Measurements from ENCODE around the gene PCDH12.

The PCDH12 gene

DNA sequence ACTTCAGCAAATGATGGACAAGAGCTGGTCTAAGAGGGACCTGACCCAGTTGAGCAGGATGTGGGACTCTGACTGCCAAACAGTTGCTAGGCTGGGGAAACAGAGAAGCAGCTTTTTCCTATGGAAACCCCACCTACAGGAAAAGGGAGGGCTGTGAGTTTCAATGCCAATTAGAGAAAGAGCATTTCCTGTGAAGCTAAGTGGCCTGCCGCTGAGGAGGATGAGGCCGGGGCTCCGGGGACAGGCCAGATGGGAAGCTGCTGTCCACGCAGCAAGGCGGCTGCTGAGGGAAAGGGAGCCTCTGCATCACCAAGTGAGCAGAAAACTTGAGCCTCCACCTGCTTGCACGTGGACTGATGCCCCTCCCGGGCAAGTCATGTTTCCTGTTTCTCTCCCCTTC, at the start of gene PCDH12:
TSS of gene PCDH12 (minus strand) at position 90 of the 400 bp plus-strand sequence. CDS start 351 bp downstream, outside the sequence.
- no peak for DNase-seq (ENCODE audit: low spot score)

DNA sequence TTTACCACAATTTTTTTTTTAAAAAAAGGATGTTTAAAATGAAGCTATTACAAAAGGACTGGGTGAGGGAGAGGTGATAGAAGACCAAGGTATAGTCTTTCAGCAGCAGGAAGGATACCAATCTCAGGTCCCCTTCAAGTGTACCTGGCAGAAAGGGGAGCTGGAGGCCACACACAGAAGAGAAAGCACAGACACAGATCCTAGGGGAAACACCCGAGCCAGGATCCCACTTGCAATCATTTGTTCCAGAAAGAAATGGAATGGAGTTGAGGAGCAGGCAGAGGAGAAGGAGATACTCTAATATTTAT, 49.2 kb upstream of the PCDH12 start:
- no peak for DNase-seq (ENCODE audit: low spot score)

DNA sequence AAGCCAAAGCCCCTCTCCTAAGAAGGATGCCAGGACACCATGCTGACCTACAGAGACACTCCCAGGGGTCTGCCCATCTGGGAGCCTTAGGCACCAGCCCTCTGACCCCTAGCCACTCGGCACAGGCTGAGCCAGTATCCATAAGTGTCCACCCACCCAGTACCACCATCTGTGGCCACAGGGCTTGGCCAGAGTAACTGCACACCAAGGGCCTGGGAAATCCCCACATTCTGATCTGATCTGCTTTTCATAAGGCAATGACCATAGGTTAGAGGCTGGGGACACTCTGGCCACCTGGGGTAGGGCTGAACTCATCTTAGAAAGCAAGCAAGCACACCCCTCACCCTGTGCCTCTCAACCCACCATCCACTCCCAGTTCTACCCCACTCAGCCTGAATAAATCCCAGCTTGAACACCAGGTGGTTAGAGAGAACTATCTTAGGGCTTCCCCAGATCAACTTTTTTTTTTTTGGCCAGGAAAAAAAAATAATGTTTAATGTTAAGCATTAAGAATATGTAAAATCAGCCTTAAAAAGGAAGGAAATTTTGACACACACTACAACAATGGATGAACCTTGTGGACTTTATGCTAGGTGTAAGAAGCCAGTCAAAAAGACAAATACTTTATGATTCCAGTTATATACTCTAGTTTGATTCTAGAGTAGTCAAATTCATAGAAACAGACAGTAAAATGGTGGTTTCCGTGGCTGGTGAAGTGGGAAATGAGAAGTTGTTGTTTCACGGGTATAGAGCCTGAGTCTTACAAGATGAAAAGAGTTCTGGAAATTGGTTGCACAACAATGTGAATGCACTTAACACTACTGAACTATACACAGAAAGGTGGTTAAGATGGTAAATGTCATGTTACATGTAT, 48.6 kb upstream of the PCDH12 start:
- no peak for DNase-seq (ENCODE audit: low spot score)

DNA sequence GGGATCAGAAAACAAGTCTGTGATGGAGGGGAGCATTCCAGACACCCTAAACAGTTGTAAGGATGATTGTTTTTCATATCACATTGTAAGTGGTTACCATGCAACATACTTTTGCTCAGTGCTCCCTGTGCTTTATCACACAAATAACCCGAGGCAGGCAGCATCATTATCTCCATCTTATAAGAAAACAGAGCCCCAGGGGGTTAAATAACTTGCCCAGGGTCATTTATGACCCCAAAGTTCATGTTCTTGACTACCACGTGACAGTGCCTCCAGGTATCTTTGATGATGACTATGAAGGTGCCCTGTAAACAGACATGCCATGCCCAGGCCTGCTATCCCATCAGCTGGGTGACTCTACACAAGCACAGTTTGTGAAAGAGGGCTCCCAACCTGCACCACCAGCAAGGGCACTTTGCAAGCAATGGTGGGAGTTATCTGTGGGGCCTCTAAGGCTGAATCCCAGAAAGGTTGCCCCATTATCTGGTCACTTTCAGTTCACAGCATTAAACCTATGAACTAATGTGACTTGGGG, 45.3 kb upstream of the PCDH12 start:
- DNase-seq (ENCODE audit: low spot score): no peak

DNA sequence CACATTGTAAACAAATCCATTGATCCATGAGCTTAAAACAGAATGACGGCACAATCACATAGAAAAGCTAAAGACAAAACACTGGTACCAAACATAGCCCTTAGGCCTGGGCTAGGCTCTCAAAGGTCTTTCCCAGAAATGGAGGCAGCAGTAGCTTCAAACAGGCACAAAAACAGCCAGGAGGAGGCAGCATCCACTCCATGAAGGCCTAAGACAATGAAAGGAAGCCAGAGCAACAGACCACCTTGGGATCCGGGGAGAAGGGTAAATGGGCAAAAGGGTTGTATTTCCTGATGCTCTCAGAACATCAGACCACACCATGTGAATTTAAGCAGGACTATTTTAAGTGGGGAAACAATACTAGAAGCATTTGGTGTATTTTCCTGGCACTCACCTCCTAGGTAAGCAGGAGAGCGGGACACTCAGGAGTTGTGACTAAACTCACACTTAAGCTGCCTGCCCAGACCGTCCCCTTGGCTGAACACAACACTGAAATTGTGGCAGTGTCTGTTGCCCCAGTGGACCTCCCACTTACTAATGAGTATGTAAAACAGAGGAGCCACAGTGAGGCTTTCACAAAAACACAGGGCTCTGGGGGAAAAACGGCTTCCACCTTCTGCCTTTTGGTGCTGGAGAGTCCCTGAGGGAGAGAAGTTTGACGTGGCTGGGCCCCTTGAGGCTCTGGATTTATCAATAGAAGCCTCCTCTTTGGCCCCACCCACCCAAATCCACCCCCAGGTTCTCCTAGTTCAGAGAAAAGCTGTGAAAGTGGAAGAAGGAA, 42.9 kb upstream of the PCDH12 start:
- DNase-seq (ENCODE audit: low spot score): no peak

DNA sequence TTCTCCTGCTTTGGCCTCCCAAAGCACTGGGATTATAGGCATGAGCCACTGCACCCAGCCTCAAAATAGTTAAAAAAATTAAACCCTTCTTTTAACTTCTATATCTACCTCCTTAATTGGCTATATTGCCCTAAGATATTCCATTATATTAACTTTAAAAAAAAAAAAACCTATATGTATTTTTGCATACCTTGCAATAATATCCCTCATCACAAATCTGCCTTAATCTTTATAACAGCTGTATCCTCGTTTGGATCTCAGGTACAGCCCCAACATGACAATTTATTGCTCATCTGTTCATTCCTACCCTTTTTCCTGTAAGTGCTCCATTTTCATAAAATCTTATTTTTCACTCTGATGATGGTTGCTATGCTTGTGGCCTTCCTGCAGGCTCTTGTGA, 42.2 kb upstream of the PCDH12 start:
- DNase-seq (ENCODE audit: low spot score): no peak

DNA sequence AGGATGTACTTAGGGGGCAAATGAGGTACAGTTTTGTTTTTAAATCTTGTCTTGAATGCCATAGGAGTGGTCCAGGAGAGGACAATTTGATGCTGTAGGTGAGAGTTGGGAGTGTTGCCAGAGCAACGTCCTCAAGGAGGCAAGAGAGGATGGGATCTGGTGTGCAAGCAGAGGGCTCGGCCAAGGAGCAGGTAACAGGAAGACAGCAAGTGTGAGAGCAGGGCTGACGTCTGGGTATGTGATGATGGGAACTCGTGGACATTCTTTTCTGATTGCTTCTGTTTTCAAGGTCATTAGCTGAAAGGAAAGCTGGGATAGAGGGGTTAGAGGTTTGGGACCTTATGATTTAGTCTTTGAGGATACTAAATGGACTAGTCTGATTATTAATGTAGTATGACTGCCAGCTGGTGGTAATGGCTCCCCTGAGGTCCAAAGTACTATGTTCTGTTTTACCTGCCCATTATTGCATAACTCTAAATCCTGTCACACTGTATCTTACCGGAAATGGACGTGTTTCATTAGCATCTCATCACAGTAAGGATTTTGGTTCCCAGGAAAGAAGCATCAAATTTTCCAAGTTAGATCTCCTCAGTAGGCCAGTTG, 39.5 kb upstream of the PCDH12 start:
- no peak for DNase-seq (ENCODE audit: low spot score)

DNA sequence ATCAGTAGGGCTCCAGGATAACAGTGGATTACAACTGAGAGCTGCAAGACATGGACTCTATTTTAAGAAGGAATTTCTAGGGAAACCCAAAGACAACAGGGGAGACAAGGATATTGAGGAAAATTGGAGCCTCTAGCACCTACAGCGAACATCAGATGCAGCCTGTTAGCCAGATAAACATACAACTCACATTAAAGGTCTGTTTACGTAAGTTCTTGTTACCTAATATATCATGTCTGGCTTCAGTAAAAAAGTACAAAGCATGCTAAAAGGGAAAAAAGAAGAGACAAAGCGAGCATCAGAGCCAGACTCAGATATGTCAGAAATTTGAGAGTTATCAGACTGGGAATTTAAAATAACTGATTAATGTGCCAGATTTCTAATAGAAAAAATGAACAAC, 37.7 kb upstream of the PCDH12 start:
- DNase-seq (ENCODE audit: low spot score): no peak

DNA sequence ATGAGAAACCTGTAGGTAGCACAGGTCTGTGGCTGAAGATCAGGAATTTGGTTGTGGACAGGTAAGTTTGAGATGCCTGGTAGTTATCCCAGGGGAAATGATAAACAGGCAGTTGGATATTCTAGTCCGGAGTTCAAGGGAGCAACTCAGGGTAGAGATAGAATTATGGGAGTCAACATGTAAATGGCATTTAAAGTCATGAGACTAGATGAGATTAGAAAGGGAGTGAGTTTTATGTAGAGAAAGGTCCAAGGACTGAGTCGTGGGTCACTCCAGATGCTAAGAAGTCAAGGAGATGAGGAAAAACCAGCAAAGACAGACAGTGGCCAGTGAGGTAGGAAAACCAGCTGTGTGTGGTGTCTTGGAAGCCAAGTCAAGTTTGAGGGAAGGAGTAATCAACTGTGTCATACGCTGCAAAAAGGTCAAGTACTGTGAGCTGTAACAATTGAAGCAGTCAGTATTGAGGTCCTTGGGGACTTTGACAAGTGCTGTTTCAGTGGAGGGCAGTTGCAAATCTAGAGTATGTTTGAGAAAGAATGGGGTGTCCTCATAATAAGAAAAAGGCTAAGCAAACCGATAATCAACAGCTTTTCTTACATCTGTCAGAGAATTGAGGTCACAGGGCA, 36.6 kb upstream of the PCDH12 start:
- no peak for DNase-seq (ENCODE audit: low spot score)

DNA sequence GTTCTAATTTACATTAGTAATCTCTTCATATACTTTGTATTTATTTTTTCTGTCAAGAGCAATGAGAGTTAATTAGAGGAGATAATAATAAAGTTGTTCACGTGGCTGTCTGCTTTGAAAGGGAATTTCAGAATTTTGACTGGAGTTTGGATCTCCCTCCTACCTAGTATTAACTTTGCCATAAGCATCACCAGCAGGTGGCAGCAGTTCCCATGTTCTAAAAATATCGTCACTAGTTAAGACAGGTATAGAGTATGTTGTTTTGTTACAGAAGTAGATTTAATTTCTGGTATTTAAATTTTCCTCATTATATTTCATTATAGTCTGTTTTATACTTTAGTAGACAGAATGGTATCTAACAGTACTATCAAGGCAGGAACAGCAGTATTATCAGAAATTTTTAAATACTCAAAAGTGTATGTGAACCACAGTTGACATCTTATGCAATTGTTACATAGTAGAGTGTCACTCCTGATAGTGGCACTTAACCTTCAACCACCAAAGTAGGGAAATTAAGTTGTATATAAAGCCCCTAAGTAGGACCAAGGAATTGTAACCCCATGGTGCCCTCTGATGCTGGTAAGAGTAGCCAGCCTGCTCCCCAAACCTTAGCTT, 34.5 kb upstream of the PCDH12 start:
- DNase-seq (ENCODE audit: low spot score): peak; percentile 85

DNA sequence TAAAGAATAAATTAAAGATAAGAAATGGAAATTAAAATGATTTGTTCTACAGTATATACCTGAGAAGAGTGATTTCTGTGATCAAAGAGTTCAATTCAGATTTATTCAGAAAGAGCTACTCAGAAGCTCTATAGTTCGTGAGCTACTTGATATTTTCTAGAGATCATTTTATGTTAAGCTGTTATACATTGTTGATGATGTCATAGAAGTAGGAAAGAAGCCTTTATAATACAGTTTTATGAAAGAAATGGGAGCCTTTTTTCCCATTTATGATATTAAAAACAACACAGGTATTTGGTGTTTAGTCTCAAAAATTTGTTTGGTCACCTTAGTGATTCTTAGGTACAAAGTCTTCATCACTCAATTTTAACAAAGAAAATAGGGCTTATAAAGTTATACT, 31.7 kb upstream of the PCDH12 start:
- DNase-seq (ENCODE audit: low spot score): no peak

DNA sequence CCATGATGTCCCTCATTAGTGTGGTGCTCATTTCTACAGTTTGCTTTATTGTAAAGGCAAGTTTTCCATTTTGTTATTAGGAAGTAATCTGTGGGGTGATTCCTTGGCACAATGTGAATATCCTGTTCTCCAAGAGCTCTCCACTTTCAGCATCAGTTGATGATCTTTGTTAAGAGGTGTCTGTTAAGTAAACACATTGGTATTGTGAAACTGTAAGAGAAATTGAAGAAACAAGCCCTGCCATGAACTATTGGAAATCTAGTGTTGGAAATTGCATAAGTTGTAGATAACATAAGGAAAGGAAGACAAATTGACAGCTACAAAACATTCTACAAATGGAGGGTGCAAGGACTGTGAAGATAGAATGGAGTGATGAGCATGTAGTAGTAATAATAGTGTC, 28.1 kb upstream of the PCDH12 start:
- DNase-seq (ENCODE audit: low spot score): no peak

DNA sequence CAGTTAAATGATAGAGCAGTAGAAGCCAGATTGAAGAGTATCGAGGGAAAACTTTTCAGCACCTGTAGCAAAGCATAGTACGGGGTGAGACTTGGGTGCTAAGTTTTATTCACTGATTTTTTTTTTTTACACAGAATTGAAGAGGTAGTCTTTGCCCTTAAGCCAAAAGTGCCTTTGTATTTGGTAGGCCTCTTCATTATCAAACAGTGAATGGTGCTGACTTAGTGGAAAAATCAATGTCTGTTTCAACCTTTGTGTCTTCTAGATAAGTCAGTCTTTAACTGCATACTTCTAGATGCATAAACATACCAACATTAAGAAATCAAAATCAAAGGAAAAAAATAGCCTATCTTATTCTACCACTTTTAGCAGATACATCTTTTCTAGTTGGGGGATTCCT, 24.6 kb upstream of the PCDH12 start:
- DNase-seq (ENCODE audit: low spot score): no peak

DNA sequence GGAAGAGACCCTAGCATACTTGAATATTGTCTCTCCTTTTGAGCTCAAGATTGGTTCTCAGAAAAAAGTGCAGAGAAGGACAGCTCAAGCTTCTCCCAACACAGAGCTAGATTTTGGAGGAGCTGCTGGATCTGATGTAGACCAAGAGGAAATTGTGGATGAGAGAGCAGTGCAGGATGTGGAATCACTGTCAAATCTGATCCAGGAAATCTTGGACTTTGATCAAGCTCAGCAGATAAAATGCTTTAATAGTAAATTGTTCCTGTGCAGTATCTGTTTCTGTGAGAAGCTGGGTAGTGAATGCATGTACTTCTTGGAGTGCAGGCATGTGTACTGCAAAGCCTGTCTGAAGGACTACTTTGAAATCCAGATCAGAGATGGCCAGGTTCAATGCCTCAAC, 20.4 kb upstream of the PCDH12 start:
- no peak for DNase-seq (ENCODE audit: low spot score)

DNA sequence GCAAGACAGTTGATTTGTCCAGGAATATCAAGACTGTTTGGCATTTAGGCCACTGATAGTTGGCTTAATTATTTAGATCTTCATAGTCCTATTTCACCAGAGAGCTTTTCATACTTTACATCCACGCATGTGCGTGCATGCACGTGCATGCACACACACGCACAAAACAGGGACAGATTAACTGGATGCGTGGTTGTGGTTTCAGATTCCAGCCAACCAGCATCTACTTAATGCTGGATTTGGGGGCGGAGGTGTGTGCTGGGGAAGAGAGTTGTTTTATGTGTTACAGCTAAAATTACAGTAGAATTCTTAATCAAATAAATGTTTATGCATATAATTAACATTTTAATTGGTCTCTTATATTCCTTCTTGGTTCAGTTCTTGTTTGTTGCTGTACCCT, 18.2 kb upstream of the PCDH12 start:
- DNase-seq (ENCODE audit: low spot score): no peak

DNA sequence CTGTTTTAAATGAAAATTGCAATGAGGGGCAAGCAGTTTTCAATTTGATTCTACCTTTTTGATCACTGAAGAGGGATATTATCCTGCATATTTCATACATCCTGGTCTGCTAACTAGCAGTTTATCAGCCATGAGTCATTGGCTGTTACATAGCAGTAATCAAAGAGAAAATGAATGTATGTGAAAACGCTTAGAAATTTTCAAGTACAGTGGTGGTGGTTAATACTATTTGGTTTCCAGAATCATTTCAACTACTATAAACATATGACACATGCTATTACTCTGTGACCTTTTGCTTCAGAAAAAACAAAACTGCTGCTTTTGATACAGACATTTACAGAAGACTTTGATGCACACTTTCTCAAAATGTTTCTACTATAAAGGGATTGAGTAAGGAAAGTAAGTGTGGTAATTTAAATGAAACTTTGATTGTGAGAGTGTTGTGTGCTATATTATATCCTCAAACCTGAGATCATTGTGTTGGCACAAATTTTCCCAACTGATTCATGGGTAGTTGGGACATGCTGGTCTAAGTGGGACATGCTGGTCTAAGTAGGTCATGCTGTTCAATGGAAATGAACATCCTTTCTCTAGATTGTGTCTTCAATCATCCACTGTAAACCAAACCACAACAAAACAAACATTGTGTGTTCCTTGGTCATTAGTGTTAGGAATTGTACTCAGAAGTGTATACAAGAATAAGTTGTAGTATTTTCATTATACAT, 16.0 kb upstream of the PCDH12 start:
- DNase-seq (ENCODE audit: low spot score): peak; percentile 23

DNA sequence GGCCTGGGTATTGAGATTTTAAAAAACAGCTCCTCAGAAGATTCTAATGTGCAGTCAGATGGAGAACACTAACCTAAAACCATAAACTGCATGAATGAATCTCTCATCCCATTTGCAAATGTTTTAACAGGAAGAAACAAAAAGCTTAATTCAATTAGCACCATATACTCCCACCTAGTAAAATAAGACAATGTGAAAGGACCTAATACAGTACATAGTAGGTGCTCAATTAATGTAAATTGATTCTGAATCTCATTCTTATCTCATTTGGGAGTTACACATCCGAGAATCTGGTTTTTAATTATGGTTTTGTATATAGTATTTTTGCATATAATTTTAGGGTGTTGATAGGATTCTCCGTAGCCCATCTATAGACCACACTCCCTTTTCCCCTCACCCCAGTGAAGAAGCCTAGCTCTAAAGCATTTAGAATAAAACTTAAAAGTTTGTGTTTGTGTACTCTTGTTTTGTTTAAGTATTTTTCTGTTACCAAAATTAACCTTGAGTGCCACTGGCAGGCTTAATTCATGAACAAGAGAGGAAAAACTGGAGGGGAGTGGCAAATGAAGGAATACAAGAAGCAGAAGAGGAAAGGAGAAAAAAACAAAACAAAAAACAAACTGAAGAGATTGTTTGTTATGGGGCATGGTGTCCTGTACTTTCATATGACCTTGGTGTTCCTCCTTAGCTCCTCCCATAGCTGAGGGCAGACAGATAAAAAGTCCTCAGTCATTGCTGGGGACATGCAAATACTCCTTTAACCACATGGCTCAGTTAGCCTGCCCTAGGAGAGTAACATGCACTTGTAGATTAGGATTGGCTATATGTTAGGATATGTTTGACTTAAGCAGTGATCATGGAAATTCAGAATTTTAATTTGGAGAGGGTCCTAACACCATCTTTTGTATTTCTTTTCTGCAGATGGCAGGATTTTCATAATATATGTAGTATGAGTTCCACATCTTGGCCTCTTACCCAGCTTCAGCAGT, 12.1 kb upstream of the PCDH12 start:
- peak; percentile 92 for DNase-seq (ENCODE audit: low spot score)

DNA sequence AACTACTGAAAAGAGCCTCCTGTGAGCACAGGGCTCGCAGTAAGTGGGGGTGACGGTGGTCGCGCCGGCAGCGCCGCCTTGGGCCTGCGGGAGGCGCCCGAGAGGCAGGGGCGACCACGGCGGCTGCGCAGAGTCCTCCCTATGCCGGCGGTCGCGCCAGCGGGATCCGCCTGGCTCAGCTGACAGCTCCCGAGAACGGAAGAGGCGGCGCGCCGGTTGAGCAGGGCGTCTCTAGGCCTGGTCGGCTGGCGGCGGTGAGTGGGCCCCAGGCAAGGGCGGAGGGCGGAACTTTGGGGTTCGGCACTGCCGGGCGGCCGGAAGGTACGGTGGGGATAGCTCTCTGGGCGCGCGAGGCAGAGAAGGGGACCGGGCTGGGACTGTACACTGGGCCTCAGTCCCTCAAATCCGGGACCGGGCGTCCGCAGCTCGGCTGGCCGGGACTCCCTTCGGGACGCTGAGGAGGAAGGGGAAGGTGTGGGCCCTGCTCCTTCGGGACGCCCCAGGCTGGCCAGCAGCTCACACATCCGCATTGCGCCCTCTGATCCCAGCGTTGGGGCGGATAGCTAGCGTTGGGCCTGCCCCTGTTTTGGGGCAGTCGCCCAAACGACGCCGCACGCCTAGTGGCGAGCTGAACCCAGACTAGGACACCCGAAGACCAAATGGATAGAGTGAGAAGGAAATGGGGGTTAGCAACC, 11.1 kb upstream of the PCDH12 start, which contains the start of gene RNF14:
TSS of gene RNF14 (plus strand) at position 192 of the 695 bp plus-strand sequence. CDS start 4,484 bp downstream, outside the sequence.
- peak; percentile 92 for DNase-seq (ENCODE audit: low spot score)

DNA sequence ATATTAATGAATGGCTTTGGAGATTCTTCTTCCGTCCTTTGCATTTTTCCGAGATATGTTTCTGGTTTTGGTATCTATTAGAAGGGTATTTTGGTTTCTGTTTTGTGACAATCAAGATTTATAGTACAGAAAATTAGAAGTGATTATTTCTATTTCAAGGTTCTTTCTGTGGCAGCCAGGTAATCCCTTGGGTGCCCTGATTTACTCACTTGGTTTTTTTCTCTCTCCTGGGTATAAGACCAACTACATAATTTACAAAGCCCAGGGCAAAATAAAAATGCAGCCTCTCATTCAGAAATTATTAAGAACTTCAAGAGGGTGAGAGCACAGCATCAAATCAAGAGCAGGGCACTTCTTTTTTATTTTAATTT, 8.9 kb upstream of the PCDH12 start:
- DNase-seq (ENCODE audit: low spot score): no peak

All from hematopoietic multipotent progenitor cell treated with erythropoietin and hydrocortisone succinate and interleukin-3 and kit ligand, for 15 days (in vitro differentiated cells).